Stimulated activated CD4-positive, alpha-beta T cell treated with anti-CD3 and anti-CD28 coated beads, Interleukin-2, amount 100 ng/mL, for 4 hours (primary cell): ENCODE data around the gene MALSU1.
"Not testable (repeated sequence)": the region's sequence is repeated elsewhere in the genome, so short reads cannot be mapped to it uniquely, and the experiment has no call there.

Experiments used
- DNase-seq: peaks from one replicate; pipeline ENCODE4 v3.0.0-alpha.2; 2020; ENCODE audit warnings: low read depth

Gene MALSU1

GRCh38 chr7:23285657-23286646 lies 13.2 kb upstream of the MALSU1 start:
- DNase-seq = no peak

- no peak for DNase-seq
Measured at GRCh38 chr7:23287612-23288011, 11.5 kb upstream of the MALSU1 start.

GRCh38 chr7:23290993-23291392 lies 8.1 kb upstream of the MALSU1 start:
- no peak for DNase-seq

- no peak for DNase-seq
Measured at GRCh38 chr7:23291957-23292560, 7.1 kb upstream of the MALSU1 start.

- no peak for DNase-seq
Measured at GRCh38 chr7:23292623-23293022, 6.5 kb upstream of the MALSU1 start.

GRCh38 chr7:23293500-23294073 lies 5.6 kb upstream of the MALSU1 start:
- DNase-seq = no peak

GRCh38 chr7:23294549-23295400 lies 4.4 kb upstream of the MALSU1 start:
- no peak for DNase-seq

- DNase-seq = no peak
Measured at GRCh38 chr7:23295401-23295697, 3.8 kb upstream of the MALSU1 start.

- no peak for DNase-seq
Measured at GRCh38 chr7:23298141-23298881, 828 bp upstream of the MALSU1 start.

- no peak for DNase-seq
Measured at GRCh38 chr7:23299770-23300300, 696 bp downstream of the MALSU1 start.

- no peak for DNase-seq
Measured at GRCh38 chr7:23306936-23307521, 7.9 kb downstream of the MALSU1 start.

GRCh38 chr7:23308754-23309153 lies 9.6 kb downstream of the MALSU1 start:
- no peak for DNase-seq

- not testable (repeated sequence) for DNase-seq
Measured at GRCh38 chr7:23312141-23312540, 13.0 kb downstream of the MALSU1 start.

GRCh38 chr7:23315366-23315765 lies 16.2 kb downstream of the MALSU1 start:
- DNase-seq = no peak

GRCh38 chr7:23331132-23331531 lies 32.0 kb downstream of the MALSU1 start:
- no peak for DNase-seq

- no peak for DNase-seq
Measured at GRCh38 chr7:23332193-23332592, 33.1 kb downstream of the MALSU1 start.

GRCh38 chr7:23332910-23333612 lies 33.9 kb downstream of the MALSU1 start:
- no peak for DNase-seq

GRCh38 chr7:23333671-23334246 lies 34.6 kb downstream of the MALSU1 start:
- no peak for DNase-seq

GRCh38 chr7:23334482-23335056 lies 35.4 kb downstream of the MALSU1 start:
- no peak for DNase-seq

- no peak for DNase-seq
Measured at GRCh38 chr7:23335136-23335535, 36.0 kb downstream of the MALSU1 start.
